BE2C (cell line): ENCODE results near the gene KHSRP.
"Not testable (repeated sequence)": the region's sequence is repeated elsewhere in the genome, so short reads cannot be mapped to it uniquely, and the experiment has no call there.

Experiments used
- DNase-seq: peaks from one replicate; pipeline ENCODE4 v3.0.0-alpha.2; 2020
- H3K27me3 ChIP-seq: fragments of 250-450 bp; sonication (Bioruptor Pico); 2 replicates; pipeline ENCODE4 v1.5.1; 2020; ENCODE audit warnings: mild to moderate bottlenecking
- H3K36me3 ChIP-seq: fragments of 250-450 bp; sonication (Bioruptor Pico); 2 replicates; pipeline ENCODE4 v1.5.1; 2020; ENCODE audit warnings: mild to moderate bottlenecking
- H3K4me1 ChIP-seq: fragments of 250-450 bp; sonication (Bioruptor Pico); 2 replicates; pipeline ENCODE4 v1.5.1; 2020
- H3K4me3 ChIP-seq: 2 replicates; pipeline ENCODE4 v1.5.1; 2011; ENCODE audit warnings: low read depth, low read length
- H3K9me3 ChIP-seq: fragments of 250-450 bp; sonication (Bioruptor Pico); 2 replicates; pipeline ENCODE4 v1.5.1; 2020
- CTCF ChIP-seq: IDR thresholded peaks from 2 replicates; pipeline ENCODE4 v1.5.1; 2012; ENCODE audit warnings: mild to moderate bottlenecking, low read depth, low read length

The KHSRP gene

GRCh38 chr19:6412447-6413091 lies 12.0 kb downstream of the KHSRP start:
- Histone ChIP-seq H3K36me3 (peaks cover 41% of the 10 kb centered on the region), H3K4me1 (no peaks in the 10 kb centered on the region), H3K9me3 (no peaks in the 10 kb centered on the region), H3K27me3 (no peaks in the 10 kb centered on the region), H3K4me3 (no peak overlapping the region)
- peak; percentile 75 for TF ChIP-seq CTCF
- peak; percentile 60 for DNase-seq

DNA sequence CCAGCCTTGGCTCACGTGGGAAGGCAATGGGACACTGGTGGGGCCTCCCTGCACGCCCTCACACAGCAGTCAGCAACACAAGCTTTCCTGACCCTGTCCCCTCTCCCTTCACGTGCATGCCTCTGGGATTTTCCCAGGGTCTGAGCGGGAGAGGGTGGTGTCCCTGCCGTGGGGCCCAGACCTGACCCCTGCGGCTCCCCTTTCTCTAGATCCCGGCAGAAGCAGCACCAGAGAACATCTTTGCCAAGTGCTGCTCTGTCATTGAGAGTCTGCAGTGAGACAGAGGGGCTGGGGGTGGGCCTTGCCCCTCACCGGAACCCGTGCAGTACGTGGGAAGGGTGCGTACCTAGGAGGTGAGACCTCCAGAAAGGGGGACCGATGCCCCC lies 12.6 kb downstream of the KHSRP start:
- H3K4me3 ChIP-seq = no peak overlapping the region
- H3K9me3 ChIP-seq = no peaks in the 10 kb centered on the region
- no peaks in the 10 kb centered on the region for H3K27me3 ChIP-seq
- H3K4me1 ChIP-seq = no peaks in the 10 kb centered on the region
- TF ChIP-seq CTCF = no peak
- DNase-seq = no peak
- H3K36me3 ChIP-seq = peaks cover 36% of the 10 kb centered on the region

DNA sequence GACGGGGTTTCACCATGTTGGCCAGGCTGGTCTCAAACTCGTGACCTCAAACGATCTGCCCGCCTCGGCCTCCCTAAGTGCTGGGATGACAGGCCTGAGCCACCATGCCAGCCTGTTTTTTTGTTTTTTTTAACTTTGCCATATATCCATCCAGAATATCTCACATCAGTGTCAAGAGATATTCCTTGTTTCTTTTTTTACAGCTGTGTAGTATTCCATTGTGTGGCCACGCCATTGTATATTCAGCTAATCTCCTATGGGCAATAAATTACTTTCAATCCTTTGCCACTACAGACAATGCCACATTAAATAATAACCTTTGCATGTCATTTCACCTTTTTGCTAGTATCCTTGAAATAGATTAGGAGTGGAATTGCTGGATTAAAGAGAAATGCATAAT lies 15.3 kb downstream of the KHSRP start:
- peaks cover 10% of the 10 kb centered on the region for H3K36me3 ChIP-seq
- H3K4me1 ChIP-seq = no peaks in the 10 kb centered on the region
- no peak overlapping the region for H3K4me3 ChIP-seq
- TF ChIP-seq CTCF = no peak
- no peak for DNase-seq
- H3K9me3 ChIP-seq = no peaks in the 10 kb centered on the region
- no peaks in the 10 kb centered on the region for H3K27me3 ChIP-seq

- Histone ChIP-seq H3K27me3 (no peaks in the 10 kb centered on the region), H3K36me3 (no peaks in the 10 kb centered on the region), H3K9me3 (no peaks in the 10 kb centered on the region), H3K4me3 (no peak overlapping the region), H3K4me1 (no peaks in the 10 kb centered on the region)
- no peak for DNase-seq
- TF ChIP-seq CTCF = no peak
These were observed 18.2 kb downstream of the KHSRP start for GRCh38 chr19:6406401-6406800.

DNA sequence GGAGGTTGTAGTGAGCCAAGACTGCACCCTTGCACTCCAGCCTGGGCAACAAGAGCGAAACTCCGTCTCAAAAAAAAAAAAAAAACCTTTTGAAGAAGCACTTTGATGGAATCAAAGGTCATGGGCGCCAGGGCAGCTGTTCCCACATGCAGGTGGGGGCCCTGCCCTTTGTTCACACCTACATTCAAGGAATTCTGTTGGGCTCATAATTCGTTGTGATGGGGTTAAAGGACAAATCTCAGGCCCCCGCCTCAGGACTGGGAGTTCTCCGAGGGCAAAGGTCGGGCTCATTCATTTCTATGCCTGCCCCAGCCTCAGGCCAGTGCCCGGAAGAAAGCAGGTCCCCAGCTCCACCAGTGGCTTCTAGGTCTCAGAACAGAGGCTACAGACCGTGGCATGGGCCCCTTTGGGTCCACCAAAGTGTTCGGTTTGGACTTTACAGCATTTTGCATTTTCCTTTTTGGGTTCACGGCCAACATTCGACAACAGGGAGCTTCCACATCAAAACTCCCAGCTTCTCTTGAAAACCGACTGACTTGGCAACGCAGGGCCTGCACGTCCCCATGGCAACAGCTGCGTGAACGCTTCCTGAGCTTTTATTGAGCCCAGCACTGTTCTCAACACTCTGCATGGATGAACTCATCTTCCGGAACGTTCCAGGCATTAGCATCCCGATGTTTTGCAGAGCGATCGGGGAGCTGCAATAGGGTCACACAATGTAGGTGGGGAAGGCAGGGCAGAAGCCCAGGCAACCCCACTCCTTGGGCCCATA lies 21.6 kb downstream of the KHSRP start:
- Histone ChIP-seq H3K36me3 (no peaks in the 10 kb centered on the region), H3K9me3 (no peaks in the 10 kb centered on the region), H3K27me3 (no peaks in the 10 kb centered on the region), H3K4me3 (no peak overlapping the region), H3K4me1 (no peaks in the 10 kb centered on the region)
- no peak for DNase-seq
- no peak for TF ChIP-seq CTCF

GRCh38 chr19:6402058-6402457 lies 22.6 kb downstream of the KHSRP start:
- Histone ChIP-seq H3K4me1 (no peaks in the 10 kb centered on the region), H3K9me3 (no peaks in the 10 kb centered on the region), H3K4me3 (no peak overlapping the region), H3K36me3 (no peaks in the 10 kb centered on the region), H3K27me3 (no peaks in the 10 kb centered on the region)
- no peak for TF ChIP-seq CTCF
- DNase-seq = no peak

DNA sequence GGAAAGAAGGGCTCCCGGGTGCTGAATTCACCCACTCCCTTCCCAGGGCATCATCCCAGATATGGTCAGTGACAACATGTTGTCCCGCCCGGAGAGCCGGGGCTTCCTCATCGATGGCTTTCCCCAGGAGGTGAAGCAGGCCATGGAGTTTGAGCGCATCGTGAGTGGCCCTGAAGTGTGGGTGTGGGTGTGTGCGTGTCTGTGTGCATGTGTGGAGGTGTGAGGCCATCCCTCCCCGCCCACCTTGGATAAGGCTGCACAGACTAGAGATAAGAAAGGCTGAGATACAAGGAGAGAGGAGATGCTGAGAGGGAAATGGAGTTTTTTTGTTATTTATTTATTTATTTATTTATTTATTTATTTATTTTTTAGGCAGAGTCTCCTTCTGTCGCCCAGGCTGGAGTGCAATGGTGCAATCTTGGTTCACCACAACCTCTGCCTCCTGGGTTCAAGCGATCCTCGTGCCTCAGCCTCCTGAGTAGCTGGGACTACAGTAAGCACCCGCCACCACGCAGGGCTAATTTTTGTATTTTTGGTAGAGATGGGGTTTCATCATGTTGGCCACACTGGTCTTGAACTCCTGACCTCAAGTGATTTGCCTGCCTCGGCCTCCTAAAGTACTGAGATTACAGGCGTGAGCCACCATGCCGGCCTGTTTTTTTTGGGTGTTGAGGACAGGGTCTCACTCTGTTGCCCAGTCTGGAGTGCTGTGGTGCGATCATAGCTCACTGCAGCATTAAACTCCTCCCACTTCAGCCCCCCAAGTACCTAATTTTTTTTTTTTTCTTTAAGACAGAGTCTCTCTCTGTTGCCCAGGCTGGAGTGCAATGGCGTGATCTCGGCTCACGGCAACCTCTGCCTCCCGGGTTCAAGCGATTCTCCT lies 24.3 kb downstream of the KHSRP start:
- not testable (repeated sequence) for H3K36me3 ChIP-seq, DNase-seq, H3K9me3 ChIP-seq, H3K4me3 ChIP-seq, H3K4me1 ChIP-seq, H3K27me3 ChIP-seq
